Stimulated activated CD4-positive, alpha-beta T cell treated with anti-CD3 and anti-CD28 coated beads, TNF-alpha, amount 100 ng/mL, for 1 hour (primary cell): ENCODE data around the gene EPB42.
"Not testable (repeated sequence)": the region's sequence is repeated elsewhere in the genome, so short reads cannot be mapped to it uniquely, and the experiment has no call there.

Experiments used
- DNase-seq, 3 donors: peaks; one replicate each; pipeline ENCODE4 v3.0.0-alpha.2; 2020; ENCODE audit warnings: low read depth in 3 of 3, low spot score in 1 of 3

EPB42 gene

DNA sequence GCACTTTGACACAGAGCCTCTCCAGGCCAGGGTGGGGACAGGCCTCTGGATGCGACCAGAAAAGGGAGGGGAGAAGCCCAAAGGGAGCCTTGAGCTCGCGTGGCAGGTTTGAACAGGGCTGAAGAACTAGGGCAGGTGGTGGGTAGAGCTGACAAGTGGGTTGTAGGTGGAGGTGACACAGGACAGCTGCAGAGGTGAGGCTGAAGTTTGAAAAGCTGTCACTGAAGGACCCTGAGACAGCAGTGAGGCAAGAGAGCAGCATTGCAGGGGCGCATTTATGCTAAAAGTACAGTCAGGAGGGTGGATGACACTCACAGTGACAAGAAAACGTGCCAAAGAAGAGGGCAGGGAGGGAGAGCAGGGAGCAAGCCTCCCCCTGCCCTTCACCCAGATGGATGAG lies 21.8 kb upstream of the EPB42 start:
- DNase-seq = no peak

DNA sequence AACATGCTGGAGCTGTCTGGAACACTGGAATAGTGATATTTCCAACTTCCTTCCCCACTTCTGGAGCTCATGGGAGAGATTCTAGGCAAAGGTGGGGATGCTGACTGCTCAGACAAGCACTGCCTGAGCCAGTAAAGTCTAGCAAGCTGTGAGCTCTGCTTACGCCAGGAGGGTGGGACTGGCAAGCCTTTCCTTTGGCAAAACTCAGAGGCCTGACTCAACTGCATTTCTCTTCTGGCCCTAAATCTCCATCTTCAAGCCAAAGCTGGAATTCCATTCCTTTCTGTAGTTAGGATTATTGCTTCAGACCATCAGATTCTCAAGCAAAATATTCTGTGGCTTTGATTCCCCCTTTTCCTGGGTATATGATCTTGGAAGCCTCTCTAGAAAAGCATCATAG lies 20.3 kb upstream of the EPB42 start:
- no peak for DNase-seq

DNA sequence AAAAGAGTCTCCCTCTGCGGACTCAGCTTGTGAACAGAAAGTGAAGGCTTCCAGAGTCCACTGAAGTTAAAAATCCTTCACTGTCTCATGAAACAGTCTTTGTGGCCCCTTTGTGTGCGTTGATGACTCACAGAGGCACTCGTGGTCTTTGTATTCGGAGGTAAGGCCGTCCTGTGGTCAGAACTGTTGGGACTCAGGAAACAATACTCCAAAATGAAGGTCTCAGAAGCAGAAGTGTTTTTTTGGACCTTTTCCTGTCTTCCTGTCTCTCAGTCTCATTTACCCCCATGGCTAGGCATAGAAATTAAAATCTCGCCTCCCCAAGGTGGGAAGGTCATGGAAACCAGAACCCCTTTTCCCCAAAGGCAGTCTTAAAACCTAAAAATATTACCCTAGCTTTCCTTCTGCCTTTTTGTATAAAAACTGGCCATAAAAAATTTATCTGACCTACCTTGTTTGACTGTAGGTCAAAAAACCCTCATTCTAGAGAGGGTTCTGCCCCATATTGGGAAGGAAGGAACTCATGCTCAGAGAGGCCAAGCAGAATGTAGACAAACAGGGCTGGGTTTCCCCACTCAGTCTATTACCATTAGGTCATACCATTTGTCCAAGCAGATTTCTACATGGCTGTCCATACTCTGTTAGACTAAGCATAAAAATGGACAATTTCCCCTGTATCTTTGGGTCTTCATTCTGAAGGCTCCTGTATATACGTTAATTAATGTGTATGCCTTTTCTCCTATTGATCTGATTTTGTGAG lies 19.1 kb upstream of the EPB42 start:
- no peak for DNase-seq

DNA sequence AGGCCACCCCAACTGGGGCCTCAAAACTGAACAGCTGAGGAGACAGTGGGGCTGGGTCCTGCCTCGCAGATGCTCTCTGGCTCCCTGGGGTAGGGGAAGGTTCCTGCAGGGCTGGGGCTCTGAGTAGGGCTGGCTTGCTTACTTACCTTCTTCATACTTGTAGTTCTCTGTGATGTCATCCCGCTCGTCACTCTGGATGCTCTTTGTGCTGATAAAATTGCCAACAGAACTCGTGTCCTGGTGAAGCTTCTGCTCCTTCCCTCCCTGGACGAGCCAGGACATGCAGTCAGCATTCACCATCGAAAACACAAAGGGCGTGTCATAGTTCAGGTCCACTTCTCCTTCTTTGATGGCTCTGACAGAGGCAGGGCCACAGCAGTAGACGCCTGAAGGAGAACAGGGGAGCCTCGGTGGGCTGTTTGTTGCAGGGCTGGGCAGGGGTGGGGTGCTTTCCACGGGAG lies 17.9 kb upstream of the EPB42 start:
- no peak for DNase-seq

DNA sequence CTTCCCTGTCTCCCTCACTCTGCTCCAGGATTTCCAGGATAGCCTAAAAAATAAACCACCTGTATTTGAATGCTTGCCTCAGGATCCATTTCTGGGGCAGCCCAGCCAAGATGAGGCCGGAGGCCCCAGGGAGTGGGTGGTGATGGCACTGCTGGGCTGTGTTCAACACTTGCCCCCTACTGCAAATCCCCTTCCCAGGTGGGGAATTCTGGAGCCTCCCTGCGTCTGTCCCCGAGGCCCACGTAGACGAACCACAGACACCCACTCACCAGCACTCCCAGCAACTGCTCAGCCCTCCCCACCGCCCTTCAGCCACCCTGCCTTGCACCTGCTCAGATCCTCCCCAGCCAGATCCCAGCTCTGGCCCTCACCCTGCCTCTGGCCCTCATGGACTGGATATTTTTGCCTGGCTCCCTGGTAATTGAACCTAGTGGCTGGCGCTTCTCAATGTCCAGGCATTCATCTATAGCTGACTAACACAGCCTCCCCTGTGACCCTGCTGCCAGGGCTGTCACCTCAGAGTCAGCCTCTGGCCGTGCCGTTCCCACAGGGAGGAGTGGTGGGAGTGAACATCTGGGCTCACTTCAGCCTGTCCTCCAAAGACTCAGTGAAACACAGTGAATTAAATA lies 17.1 kb upstream of the EPB42 start:
- DNase-seq = no peak

DNA sequence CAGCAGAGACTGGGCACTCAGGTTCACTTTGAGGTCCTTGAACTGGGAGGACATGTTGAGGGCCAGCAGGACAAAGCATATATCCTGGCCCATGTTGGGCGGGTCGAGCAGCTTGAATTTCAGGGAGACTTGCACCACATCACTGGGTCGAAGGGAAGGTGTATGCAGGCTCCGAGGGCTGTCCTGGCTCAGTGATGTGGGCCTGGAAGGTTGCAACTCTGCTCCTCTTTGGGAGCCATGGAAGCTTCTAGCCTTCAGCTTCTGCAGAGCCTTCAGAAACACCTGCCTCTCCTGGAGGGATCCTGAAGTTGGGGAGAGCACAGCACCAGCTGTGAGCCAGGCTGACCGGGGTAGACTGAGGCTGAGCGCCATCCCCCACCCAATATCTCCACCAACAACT lies 14.7 kb upstream of the EPB42 start:
- DNase-seq = no peak

DNA sequence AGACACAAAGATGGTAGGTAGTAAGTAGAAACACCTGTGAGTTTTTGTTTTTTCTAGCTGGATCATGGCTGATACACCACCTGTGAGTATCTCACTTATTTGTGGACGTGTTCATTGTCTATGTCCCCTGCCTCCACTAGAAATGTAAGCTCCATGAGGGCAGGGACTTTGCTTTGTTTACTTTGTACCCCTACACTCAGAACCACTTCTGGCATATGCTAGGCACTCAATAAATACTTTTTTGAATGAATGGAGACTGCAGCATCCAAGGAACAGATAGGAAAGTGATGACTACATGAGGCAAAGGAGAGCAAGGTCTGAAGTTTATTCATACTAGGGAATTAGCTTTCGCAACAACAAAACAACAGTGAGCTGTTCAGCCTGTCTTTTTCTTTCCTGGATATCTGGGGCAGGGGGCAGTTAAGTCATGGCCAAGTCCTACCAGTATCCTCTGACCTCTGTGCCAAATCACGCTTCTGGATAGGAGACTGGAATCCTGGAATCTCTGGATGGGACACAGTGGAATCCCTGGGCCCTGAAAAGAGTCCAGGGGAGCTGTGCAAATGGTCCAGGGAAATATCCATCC lies 11.6 kb upstream of the EPB42 start:
- DNase-seq = no peak

DNA sequence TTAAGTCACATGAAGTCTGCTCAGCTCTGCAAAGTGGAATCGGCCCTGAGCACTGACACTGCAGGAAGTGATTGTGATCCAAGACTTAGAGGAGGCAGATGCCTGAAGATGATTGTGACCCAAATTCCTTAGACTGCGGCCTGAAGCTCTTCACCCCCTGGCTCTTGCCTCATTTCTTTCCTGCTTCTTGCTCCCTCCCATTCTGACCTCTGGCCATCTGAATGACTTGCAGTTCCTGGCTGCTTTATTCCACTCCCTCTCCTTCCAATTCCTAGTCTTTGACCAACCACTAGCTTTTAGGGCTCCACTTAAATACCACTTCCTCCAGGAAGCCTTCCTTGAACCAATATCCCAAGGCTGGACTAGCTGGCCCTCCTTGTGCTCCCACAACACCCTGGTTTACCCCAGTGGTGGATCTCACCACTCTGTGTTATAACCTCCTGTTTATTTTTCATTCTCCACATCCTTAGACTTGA lies 9.9 kb upstream of the EPB42 start:
- no peak for DNase-seq

DNA sequence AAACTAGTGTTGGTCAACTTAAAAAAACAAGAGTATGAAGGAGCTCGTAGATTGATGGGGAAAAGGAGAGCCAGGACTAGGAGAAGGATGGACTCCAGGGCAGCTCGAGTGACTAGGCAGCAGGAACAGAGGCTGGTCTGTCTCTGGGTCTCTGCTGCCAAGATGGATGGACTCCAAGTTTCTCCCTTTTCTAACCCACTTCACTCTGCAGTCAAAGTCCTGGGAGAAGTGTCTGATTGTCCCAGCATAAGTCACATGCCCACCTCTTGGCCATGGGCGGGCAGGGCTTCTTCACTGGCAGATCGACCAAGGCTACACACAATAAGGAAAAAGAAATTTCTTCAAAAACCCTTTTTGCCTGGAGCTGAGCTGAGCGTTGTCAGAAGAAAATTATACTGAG lies 9.2 kb upstream of the EPB42 start:
- no peak for DNase-seq

DNA sequence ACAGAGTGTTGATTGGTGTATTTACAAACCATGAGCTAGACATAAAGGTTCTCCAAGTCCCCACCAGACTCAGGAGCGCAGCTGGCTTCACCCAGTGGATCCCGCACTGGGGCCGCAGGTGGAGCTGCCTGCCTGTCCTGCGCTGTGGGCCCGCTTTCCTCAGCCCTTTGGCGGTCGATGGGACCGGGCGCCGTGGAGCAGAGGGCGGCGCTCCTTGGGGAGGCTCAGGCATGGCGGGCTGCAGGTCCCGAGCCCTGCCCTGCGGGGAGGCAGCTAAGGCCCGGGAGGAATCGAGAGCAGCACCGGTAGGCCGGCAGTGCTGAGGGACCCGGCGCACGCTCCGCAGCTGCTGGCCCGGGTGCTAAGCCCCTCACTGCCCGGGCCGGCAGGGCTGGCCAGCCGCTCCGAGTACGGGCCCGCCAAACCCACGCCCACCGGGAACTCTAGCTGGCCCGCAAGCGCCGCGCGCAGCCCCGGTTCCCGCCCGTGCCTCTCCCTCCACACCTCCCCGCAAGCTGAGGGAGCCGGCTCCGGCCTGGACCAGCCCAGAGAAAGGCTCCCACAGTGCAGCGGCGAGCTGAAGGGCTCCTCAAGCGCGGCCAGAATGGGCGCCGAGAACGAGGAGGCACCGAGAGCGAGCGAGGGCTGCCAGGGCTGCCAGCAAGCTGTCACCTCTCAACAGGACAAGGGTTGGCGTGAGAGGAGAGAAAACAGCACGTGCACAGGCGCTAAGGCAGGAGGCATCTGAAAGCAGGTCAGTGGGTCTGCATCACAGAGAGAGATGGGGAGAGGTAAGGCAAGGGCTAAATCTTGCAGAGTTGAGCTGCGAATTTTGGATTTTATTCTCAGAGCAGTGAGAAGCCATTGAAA lies 5.9 kb upstream of the EPB42 start:
- no peak for DNase-seq

DNA sequence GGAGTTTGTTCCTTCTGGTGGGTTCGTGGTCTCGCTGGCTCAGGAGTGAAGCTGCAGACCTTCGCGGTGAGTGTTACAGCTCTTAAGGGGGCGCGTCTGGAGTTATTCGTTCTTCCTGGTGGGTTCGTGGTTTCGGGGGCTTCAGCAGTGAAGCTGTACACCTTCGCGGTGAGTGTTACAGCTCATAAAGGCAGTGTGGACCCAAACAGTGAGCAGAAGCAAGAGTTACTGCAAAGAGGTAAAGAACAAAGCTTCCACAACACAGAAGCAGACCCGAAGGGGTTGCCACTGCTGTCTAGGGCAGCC lies 5.1 kb upstream of the EPB42 start:
- DNase-seq = not testable (repeated sequence)

DNA sequence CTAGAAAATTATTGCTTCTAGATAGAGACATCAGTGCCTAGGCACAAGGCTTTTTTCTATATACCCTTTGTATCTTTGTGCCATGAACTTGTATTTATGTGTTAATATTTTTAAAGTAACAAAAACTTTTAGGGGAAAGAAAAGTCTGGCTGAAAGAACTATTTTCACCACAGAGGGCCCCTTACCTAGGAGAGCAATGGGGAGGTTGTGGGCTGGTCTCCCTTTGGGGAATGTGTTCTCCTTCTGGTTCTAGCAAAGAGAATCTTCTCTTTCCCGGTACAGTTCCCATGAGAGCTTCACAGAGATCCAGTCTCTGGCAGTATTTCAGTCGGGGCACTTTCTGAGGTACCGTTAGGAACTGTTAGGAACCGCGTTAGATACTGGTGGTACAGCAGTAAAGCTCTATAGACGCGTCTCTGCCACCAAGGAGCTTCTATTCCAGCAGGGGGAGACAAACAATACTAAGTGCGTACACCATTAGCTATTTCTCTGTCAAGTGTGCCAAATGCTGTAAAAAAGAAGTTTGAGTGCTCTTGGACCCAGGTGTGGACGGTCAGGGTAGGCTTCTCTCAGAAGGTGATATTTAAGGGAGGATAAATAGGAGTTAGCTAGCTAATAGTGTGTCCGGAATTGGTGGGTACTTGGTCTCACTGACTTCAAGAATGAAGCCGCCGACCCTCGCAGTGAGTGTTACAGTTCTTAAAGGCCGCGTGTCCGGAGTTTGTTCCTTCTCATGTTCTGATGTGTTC lies 4.6 kb upstream of the EPB42 start:
- DNase-seq = peak in 1 of 3 donors; percentile 3

DNA sequence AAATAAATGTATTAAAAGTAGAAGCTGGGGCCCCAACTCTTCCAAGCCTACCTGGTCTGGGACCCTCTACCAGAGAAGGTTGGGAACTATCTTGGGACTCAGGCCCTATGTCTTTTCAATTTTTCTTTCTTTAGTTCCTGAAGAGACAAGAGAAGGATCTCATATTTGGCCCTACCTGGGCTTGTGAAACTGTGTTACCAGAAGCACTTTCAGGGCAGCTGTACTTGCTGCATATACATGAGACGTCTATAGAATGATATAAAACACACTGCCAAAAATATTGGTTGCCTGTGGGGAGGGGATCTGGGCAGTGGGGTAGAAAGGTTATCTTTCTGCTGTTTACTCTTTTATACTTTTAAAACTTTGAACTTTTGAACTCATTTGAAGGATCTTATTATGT lies 604 bp upstream of the EPB42 start:
- DNase-seq = no peak

DNA sequence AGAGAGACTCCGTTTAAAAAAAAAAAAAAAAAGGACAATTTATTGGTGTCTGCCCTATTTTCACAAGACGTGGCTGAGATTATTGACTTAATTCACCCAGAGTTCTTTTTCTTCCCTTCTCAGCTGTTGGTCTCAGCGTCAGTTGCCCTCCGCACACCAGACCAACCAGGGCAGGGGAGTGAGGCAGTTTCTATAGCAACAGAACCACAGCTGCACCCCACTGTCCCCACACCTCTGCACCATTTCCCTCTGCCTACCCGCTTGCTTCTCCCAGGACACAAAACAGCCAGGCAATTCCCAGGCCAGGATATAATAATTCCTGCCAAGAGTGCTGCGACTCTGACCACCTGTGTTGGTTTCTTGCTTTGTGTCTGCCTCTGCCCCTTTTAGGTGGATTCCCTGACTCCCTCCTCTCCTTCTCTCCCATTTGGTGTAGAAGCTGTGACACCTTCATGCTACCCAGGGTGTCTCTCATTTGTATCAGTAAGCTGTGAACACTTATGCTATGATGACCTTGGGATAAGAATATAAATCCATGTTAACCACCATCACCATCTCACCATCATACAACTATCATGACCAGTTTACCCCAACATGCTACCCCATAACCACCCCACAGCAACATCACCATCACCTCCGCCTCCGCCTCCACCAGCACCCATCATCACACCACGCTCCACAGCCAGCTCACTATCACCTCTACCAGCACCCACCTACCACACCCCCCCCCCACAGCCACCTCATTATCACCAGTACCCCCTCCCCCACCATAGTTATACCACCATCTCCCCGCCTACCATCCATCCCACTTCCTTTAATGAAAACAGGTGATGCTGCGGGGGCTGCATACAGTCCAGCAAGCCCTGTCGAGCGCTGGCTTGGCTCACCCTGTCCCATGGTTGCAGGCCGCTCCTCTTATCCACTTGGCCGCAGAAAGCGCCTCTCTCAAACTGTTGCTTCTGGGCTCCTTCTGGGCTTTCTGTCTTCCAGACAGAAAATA lies 589 bp downstream of the EPB42 start:
- DNase-seq = no peak

DNA sequence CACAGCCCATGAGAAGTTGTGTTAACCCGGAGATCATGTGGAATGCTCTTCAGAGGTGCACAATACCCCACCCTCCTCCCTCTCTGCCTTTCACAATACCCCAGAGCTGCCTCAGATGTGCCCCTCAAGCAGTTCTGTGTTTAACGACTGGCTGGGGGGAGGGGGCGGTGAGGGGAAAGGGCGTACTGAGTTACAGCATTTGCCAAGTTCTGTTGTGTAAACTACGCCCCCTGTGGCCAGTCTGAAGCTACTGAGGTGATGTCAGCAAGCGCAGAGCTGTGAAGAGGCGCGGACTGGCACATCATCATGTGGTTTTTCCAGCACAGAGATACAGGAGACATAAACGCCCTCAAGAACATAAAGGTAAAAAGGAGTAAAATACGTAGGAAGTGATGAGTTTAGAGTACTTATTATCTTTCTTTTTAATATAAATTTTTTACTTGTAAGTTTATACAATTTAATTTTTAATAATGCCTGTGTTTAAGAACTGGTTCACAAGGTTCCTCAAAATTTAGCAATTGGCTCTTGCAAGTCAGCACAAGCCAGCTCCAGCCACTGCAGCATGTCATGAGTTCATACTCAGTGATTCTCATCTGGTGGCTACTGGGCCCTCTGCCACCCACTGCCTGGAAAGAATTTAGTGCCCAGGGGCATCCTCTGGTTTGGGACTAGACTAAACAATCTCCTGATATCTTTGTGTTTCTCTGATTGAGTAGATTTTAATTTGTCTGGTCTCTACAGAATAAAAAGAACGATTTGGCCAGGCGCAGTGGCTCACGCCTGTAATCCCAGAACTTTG lies 1.7 kb downstream of the EPB42 start:
- no peak for DNase-seq

DNA sequence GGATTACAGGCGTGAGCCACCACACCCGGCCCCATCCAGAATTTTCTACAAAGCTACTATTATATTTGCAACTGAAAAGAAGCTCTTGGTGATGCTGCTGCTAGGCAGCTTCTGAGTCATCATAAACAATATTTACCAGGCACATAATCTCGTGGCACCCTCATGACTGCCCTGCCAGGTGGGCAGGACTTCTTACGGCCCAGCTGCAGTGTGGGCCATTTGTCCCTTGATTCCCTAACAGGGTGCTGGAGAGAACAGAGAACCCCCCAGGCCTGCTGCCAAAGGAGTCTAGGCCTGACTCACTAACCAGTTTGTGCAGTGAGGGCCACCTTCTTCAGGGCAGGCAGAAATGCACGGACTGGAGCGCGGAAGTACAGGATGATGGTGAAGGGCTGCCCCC lies 4.9 kb downstream of the EPB42 start:
- no peak for DNase-seq

DNA sequence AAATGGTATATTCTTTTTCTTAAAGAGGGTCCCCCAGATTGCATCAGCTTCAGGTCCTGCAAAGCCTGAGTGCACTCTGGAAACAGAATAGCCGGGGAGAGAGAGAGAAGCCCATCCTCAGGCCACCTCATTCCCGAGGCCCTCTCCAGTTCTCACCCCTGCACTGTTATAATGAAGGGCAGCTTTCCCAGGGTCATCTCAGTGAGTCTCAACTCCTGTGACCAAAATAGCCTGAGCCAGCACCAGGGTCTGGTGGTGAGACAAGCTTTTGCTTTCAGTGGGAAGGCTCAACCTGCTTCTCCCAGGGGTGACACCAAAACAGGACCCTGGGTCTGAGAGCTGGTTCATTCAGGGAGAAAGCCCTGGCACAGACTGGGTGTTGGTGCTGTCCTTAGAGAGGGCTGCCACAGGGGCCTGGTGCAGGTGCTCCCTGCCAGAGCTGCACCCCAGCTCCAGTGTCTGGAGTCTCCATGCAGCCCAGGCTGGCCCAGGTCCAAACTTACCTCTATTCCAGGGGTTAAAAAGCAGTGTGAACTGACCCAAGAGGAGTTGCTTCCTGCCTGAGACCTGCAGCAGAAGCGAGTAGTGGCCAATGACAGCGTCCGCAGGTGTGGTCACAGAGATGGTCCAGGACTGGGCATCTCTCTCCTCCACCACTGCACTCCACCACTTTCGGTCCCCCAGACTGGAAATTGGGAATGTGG lies 6.1 kb downstream of the EPB42 start:
- DNase-seq = no peak

DNA sequence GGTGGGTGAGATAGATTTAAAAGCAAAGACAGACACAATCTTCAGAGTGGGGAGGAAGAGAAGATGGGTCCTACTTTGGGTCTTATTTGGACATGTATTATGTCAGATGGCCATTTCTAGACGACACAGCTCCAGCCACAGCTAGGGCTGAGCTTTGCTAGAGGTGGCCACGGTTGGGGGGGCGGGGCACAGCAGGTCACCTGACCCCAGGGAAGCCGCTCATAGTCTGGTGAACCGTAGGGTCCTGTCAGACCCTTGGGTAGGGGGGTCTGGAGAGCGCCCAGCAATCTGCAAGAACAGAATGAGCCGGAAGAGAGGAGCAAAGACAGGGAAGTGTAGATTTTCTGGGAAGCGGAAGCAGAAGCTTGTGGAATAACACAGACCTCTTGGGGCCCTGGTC lies 6.6 kb downstream of the EPB42 start:
- no peak for DNase-seq
